Kidney (tissue), 14 donors: ENCODE results near the gene MBOAT1. TPM values are rescaled to one million over a fixed set of nuclear protein-coding genes. Genes with fewer than 3 reads are reported as not detected.

Experiments
- DNase-seq, 5 donors: peaks; one replicate each; pipeline ENCODE4 v3.0.0-alpha.2; 2013 to 2020
- FAIRE-seq: peaks from 2 replicates; lab custom pipeline; 2012; peaks lifted over from hg19 to GRCh38; lab: Jason Lieb, UNC
- H3K27ac ChIP-seq, 2 donors: one replicate each; pipeline ENCODE4 v1.7.0; 2013; ENCODE audit warnings: low read depth in 2 of 2, low read length in 2 of 2, inconsistent platforms in 1 of 2
- H3K27me3 ChIP-seq: one replicate; pipeline ENCODE4 v1.7.1; 2013; ENCODE audit warnings: low read length, inconsistent platforms; ENCODE audit not compliant: control insufficient read depth, insufficient read depth
- H3K36me3 ChIP-seq, 3 donors: one replicate each; pipeline versions ENCODE4 v1.7.0 to v1.7.1; 2013; ENCODE audit warnings: low read length in 3 of 3, control low read depth in 1 of 3, inconsistent platforms in 1 of 3; ENCODE audit not compliant: insufficient read depth in 3 of 3, control insufficient read depth in 2 of 3
- H3K4me1 ChIP-seq, 3 donors: one replicate each; pipeline versions ENCODE4 v1.7.0 to v1.7.1; 2013; ENCODE audit warnings: low read length in 3 of 3, inconsistent platforms in 1 of 3, low read depth in 1 of 3; ENCODE audit not compliant: control insufficient read depth in 2 of 3, insufficient read depth in 2 of 3
- H3K4me3 ChIP-seq, 3 donors: one replicate each; pipeline versions ENCODE4 v1.7.0 to v1.8.1; 2013; ENCODE audit warnings: low read length in 3 of 3, control low read depth in 1 of 3, inconsistent platforms in 1 of 3
- H3K9ac ChIP-seq, 3 donors: one replicate each; pipeline versions ENCODE4 v1.7.0 to v1.7.1; 2013; ENCODE audit warnings: low read length in 3 of 3, control low read depth in 1 of 3, inconsistent platforms in 1 of 3
- H3K9me3 ChIP-seq, 3 donors: one replicate each; pipeline versions ENCODE4 v1.7.0 to v1.7.1; 2013; ENCODE audit warnings: low read length in 3 of 3, control low read depth in 1 of 3, inconsistent platforms in 1 of 3; ENCODE audit not compliant: control insufficient read depth in 2 of 3, insufficient read depth in 1 of 3
- intact Hi-C: fragments of 100-400 bp; cut with DNase I; formaldehyde crosslinking; loops from one replicate; pipeline ENCODE4 v1.11.1; 2022
- polyA plus RNA-seq: library from polyadenylated mRNA; stranded (reverse); fragments of 350-450 nt; fragmentation: Illumina TruSeq; extraction: RNeasy Lipid Tissue Mini Kit (QIAGEN cat#74804); gene quantifications from one replicate; pipeline ENCODE4 v1.2.3, GENCODE V29; 2014; ENCODE audit warnings: low read depth, low replicate concordance; ENCODE audit not compliant: insufficient read depth
- total RNA-seq: library from RNA; stranded (reverse); fragmentation: NEBNext Ultra II Directional; extraction: Animal tissue kit (Norgen Biotek cat#: 25700); gene quantifications from one replicate; pipeline ENCODE4 v1.2.1, GENCODE V29; 2021
- TF ChIP-seq, protein P1 (sequence below): IDR thresholded peaks from 3 replicates; pipeline ENCODE4 v1.5.1; 2012; ENCODE audit warnings: mild to moderate bottlenecking, moderate library complexity, borderline replicate concordance; ENCODE audit not compliant: insufficient read depth; ENCODE audit errors: extremely low read depth
- donor health status: control.
- donor health status: control.
- donor health status: control.
- donor health status: control.
- donor health status: control.
- donor health status: DM: yes; HTN: yes; CAD: no.
- donor health status: Normal renal cell carcinoma (clear cell type).

The MBOAT1 gene
- total and polyA plus RNA-seq, 2 donors from 2014 or later: 1.9 to 15.1 TPM

- DNase-seq (no peak), FAIRE-seq (no peak)
- TF ChIP-seq, protein P1, sequence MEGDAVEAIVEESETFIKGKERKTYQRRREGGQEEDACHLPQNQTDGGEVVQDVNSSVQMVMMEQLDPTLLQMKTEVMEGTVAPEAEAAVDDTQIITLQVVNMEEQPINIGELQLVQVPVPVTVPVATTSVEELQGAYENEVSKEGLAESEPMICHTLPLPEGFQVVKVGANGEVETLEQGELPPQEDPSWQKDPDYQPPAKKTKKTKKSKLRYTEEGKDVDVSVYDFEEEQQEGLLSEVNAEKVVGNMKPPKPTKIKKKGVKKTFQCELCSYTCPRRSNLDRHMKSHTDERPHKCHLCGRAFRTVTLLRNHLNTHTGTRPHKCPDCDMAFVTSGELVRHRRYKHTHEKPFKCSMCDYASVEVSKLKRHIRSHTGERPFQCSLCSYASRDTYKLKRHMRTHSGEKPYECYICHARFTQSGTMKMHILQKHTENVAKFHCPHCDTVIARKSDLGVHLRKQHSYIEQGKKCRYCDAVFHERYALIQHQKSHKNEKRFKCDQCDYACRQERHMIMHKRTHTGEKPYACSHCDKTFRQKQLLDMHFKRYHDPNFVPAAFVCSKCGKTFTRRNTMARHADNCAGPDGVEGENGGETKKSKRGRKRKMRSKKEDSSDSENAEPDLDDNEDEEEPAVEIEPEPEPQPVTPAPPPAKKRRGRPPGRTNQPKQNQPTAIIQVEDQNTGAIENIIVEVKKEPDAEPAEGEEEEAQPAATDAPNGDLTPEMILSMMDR: no peak
- Histone ChIP-seq H3K27ac (no peak overlapping the region), H3K27me3 (no peaks in the 10 kb centered on the region), H3K4me1 (no peaks in the 10 kb centered on the region), H3K4me3 (no peak overlapping the region), H3K36me3 (no peaks in the 10 kb centered on the region), H3K9me3 (no peaks in the 10 kb centered on the region), H3K9ac (no peak overlapping the region)
- intact Hi-C loops: no loop called here
Observed at GRCh38 chr6:20238688-20239587, 26.7 kb upstream of the MBOAT1 start.

GRCh38 chr6:20237677-20238460 lies 25.6 kb upstream of the MBOAT1 start:
- intact Hi-C loops: no loop called here
- Histone ChIP-seq H3K4me1 (no peaks in the 10 kb centered on the region), H3K36me3 (no peaks in the 10 kb centered on the region), H3K9ac (no peak overlapping the region), H3K9me3 (no peaks in the 10 kb centered on the region), H3K27ac (no peak overlapping the region), H3K4me3 (no peak overlapping the region), H3K27me3 (no peaks in the 10 kb centered on the region)
- TF ChIP-seq, protein P1: no peak
- DNase-seq (no peak), FAIRE-seq (no peak)

GRCh38 chr6:20236909-20237600 lies 24.8 kb upstream of the MBOAT1 start:
- no peak overlapping the region for H3K4me3 ChIP-seq
- H3K4me1 ChIP-seq: no peaks in the 10 kb centered on the region
- no peaks in the 10 kb centered on the region for H3K36me3 ChIP-seq
- FAIRE-seq (no peak), DNase-seq (no peak)
- H3K9ac ChIP-seq: no peak overlapping the region
- H3K27me3 ChIP-seq: no peaks in the 10 kb centered on the region
- no peaks in the 10 kb centered on the region for H3K9me3 ChIP-seq
- TF ChIP-seq, protein P1: no peak
- intact Hi-C loops: no loop called here
- no peak overlapping the region for H3K27ac ChIP-seq
